ENCODE measurements around the gene KDM1B.

GRCh38 chr6:18142591-18142861 lies 12.7 kb upstream of the KDM1B start:
- no peak for TF ChIP-seq CTCF (IDR thresholded peaks at IDR 0.05)
- TF ChIP-seq POLR2A (IDR thresholded peaks at IDR 0.05), result no peak
- no peak for TF ChIP-seq EP300 (IDR thresholded peaks at IDR 0.05)
- TF ChIP-seq POLR2AphosphoS5 (IDR thresholded peaks at IDR 0.05), result no peak
